Erythroblast (primary cell): ENCODE measurements around the gene RAMACL.

Experiments
- GATA1 ChIP-seq: IDR thresholded peaks from 2 replicates; pipeline ENCODE4 v1.6.1; 2011; ENCODE audit warnings: low read depth, mild to moderate bottlenecking, control low read depth, low read length, moderate library complexity
- POLR2A ChIP-seq: IDR thresholded peaks from 2 replicates; pipeline ENCODE4 v1.6.1; 2011; ENCODE audit warnings: mild to moderate bottlenecking, low read length

GRCh38 chr6:166545156-166546034, 41.1 kb downstream of the RAMACL start:
- TF ChIP-seq POLR2A (no peak), GATA1 (no peak)
